ENCODE results near the gene TRMT2A.

GRCh38 chr22:20101638-20102037 is 15.4 kb downstream of the TRMT2A start:
- TF ChIP-seq CTCF (IDR thresholded peaks at IDR 0.05; ENCODE audit: borderline replicate concordance, extremely low read depth, low read length, poor library complexity, severe bottlenecking) (no peak), EZH2 (IDR thresholded peaks at IDR 0.05; ENCODE audit: borderline replicate concordance, low read depth, low read length, severe bottlenecking) (no peak)
